Rectal smooth muscle tissue (tissue), 1 donor: ENCODE results near the gene ZNF274.

Experiments used
- H3K27ac ChIP-seq: one replicate; pipeline ENCODE4 v1.7.0; 2013; ENCODE audit warnings: low read depth, low read length, inconsistent platforms
- H3K27me3 ChIP-seq: one replicate; pipeline ENCODE4 v1.7.0; 2013; ENCODE audit warnings: low read length; ENCODE audit not compliant: control insufficient read depth, insufficient read depth
- H3K36me3 ChIP-seq: one replicate; pipeline ENCODE4 v1.7.0; 2013; ENCODE audit warnings: low read length; ENCODE audit not compliant: control insufficient read depth, insufficient read depth
- H3K4me1 ChIP-seq: one replicate; pipeline ENCODE4 v1.7.0; 2013; ENCODE audit warnings: low read length; ENCODE audit not compliant: control insufficient read depth, insufficient read depth
- H3K4me3 ChIP-seq: one replicate; pipeline ENCODE4 v1.7.0; 2013; ENCODE audit warnings: low read length
- H3K9ac ChIP-seq: one replicate; pipeline ENCODE4 v1.7.0; 2013; ENCODE audit warnings: low read length

Gene ZNF274

DNA sequence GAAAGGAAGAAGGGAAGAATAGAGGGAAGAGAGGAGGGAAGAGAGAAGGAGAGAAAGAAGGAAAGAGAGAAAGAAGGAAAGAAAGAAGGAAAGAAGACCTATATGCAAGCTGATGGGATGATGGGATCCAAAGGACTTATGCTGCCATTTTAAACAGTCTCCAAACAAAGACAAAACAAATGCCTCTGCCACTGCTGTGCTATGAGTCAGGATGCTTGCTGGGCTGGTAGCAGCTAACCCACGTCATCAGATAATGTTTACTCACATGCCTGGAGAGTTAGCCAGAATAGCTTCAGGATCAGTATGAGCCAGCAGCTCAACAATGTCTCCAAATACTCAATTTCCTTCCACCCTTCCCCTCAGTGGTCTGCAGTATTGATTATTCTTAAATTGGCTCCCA, 12.0 kb upstream of the ZNF274 start:
- Histone ChIP-seq H3K4me3 (no peak overlapping the region), H3K27me3 (no peaks in the 10 kb centered on the region), H3K9ac (no peak overlapping the region), H3K27ac (no peak overlapping the region), H3K4me1 (no peaks in the 10 kb centered on the region), H3K36me3 (no peaks in the 10 kb centered on the region)

DNA sequence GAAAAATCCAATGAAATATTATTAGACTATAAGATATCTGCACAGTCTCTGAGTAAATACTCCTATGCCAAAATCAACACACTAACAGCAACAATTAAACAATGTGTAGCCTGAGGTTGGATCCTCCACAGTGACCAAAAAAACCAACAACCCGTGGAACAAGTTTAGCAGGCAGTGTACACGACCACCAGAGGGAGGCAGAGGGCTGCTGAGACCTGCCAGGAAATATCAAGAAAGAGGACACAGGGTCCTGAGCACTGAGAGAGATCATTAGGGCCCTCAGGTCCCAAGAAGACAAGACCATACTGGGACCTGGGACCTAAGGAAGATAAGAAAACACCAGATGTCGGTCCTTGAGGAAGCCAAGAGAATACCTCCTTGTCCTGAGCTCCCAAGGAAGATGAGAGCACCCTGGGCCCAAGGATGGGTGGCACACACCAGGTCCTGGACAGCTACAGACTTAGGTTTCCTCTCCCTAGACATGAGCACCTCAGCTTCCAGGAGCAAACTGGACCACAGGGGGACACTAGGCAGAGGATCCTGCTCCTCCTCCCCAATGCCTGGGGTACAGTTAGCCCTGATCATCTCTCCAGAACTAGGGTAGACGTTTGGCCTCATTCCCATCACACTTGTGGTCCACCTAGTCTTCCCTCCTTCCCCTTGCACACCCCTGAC, 822 bp upstream of the ZNF274 start:
- Histone ChIP-seq H3K9ac (no peak overlapping the region), H3K27ac (peak overlapping the region; percentile 98), H3K27me3 (no peaks in the 10 kb centered on the region), H3K36me3 (peaks cover 21% of the 10 kb centered on the region), H3K4me3 (peak overlapping the region; percentile 69), H3K4me1 (no peaks in the 10 kb centered on the region)

DNA sequence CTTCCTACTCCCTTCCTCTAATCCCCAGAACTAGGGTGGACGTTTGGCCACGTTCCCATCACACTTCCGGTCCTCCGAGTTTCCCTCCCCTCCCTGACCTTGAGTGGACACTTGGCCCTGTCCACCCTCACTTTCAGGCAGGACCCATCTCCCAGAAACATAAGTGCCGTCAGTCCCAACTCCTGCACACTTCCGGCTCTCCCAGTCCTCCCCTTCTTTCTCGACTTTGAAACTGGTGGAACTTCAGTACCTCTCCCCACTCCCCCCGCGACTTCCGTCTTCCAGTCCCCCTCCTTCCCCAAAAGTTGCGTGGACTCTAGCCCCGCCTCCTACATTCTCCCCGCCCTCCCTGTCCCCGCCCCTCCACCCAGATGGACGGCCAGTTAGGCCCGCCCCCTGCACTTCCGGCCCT, 278 bp upstream of the ZNF274 start:
- Histone ChIP-seq H3K9ac (no peak overlapping the region), H3K27me3 (no peaks in the 10 kb centered on the region), H3K36me3 (peaks cover 25% of the 10 kb centered on the region), H3K4me3 (peak overlapping the region; percentile 72), H3K27ac (peak overlapping the region; percentile 98), H3K4me1 (no peaks in the 10 kb centered on the region)

DNA sequence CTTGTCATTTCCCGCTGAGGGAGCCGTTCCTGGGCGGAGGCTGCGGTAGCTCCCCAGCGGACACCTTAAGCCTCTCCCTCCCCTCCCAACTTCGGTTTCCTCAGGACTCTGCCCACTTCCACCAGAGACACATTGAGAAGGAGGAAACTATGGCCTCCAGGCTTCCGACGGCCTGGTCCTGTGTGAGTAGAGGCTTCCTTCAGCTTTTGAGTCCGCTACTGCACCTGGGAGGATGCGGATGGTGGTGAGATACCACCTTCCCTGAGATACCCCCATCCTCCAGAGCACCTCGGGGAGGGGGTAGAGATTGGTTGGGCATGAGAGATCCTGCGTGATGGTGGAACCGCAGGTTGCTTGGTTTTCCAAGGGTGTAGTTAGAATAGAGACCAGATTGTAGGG, 955 bp downstream of the ZNF274 start:
- Histone ChIP-seq H3K9ac (peak overlapping the region; percentile 50), H3K36me3 (peaks cover 26% of the 10 kb centered on the region), H3K27me3 (no peaks in the 10 kb centered on the region), H3K27ac (peak overlapping the region; percentile 98), H3K4me3 (peak overlapping the region; percentile 72), H3K4me1 (no peaks in the 10 kb centered on the region)

DNA sequence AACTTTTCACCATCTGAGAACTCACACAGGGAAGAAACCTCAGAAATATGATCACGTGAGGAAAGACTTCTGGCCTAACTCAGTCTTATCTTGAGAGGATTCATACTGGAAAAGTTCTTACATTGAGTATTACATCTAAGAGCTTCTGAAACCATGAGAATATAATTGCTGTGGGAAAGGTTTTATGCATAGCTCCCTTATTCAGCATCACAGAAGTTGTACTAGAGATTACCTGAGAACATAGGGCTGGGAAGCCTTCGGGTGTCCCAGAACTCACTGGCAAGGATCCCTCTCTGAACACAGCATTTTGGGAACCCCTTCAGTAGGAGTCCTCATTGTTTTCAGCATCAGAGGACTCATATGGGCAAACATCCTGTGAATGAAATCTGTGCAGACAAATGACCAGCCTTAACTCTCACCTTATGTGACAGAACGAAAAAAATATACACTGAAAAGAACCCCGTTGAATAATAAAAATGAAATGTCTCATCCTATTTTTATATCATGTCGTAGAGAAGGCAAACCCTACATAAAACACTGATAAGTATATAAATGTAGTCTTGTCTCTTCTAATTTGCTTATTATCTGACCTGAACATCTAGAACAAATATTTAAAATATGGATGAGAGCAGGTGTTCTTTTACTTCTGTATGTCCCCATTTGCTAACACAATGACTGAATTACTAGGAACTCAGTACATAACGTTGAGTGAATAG, 14.2 kb downstream of the ZNF274 start:
- H3K4me3 ChIP-seq, result no peak overlapping the region
- no peaks in the 10 kb centered on the region for H3K4me1 ChIP-seq
- no peaks in the 10 kb centered on the region for H3K27me3 ChIP-seq
- peaks cover 63% of the 10 kb centered on the region for H3K36me3 ChIP-seq
- H3K9ac ChIP-seq, result no peak overlapping the region
- H3K27ac ChIP-seq, result no peak overlapping the region

DNA sequence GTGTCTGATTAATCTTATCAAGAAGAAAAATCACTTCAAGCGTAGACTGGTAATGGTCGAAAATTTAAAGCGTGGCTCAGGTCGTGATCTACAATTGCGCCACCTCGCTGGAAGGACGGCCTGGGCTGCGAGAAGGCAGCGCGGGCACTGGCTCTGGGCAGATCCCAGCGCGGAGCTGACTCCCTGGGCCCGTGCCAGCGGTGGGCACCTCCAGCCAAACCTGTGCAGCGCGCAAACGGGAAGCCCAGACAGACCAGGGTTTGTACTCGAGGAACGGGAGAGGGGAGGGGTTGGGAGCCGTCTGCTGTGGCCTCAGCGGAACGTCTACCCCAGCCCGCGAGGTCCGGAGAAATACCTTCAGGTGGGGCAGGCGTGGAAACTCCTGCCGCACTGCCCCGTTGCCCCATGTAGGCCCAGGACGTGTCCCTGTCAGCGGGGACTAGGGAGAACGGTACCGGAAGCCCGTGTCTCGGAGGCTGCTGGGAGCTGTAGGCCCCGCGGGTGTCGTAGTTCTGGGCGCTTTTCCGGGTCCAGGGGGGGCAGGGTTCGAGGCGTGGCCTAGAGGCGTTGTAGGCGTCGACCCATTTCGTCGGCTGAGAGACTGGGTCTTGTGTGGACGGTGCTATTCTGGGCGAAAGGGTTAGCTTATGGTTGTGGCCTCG, 21.1 kb downstream of the ZNF274 start:
- no peak overlapping the region for H3K27ac ChIP-seq
- H3K4me1 ChIP-seq, result no peaks in the 10 kb centered on the region
- H3K36me3 ChIP-seq, result peaks cover 60% of the 10 kb centered on the region
- no peaks in the 10 kb centered on the region for H3K27me3 ChIP-seq
- no peak overlapping the region for H3K4me3 ChIP-seq
- no peak overlapping the region for H3K9ac ChIP-seq

DNA sequence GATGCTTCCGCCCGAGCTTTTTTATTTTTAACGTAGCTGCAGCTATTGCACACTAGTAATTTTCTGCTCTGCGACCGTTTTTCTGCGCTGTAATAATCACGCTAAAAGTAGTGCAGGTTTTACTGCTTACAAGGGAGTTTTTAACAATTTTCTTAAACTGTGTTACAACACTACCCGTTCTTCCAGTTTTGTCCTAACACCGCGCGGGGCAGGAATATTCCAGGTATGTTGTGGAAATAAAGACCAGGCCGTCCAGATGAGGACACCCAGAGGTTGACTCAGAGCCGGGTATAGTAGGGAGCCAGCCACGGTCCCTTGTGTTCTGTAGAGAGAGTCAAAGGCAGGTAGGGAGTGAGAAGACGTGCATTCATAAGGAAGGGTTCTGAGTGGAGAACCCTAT, 21.7 kb downstream of the ZNF274 start:
- no peak overlapping the region for H3K4me3 ChIP-seq
- peaks cover 64% of the 10 kb centered on the region for H3K36me3 ChIP-seq
- no peaks in the 10 kb centered on the region for H3K27me3 ChIP-seq

DNA sequence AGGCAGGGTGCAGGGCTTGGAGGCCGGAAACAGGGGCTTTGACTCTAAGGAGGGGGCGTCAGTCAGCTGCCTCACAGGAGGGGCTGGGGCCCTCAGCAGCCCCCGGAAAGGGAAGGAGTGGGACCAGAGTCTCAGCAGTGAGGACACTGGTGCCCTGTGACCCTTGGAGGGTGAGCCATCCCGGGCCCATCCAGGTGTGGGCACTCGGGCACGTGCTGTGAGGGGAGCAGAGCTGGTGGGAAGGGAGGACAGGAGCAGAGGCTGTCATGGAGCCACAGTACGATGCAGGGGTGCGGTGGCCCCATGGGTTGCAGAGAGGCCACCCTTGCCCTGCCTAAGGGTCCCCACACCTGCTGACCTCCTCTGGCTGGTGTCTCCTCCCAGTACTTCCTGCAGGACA, 26.7 kb downstream of the ZNF274 start:
- peaks cover 73% of the 10 kb centered on the region for H3K36me3 ChIP-seq
- no peak overlapping the region for H3K27ac ChIP-seq
- H3K4me3 ChIP-seq, result peak overlapping the region; percentile 10
- no peak overlapping the region for H3K9ac ChIP-seq
- no peaks in the 10 kb centered on the region for H3K4me1 ChIP-seq
- no peaks in the 10 kb centered on the region for H3K27me3 ChIP-seq

More for the DNA sequence above, 21.7 kb downstream of the ZNF274 start:
- Histone ChIP-seq H3K9ac (no peak overlapping the region), H3K4me1 (no peaks in the 10 kb centered on the region), H3K27ac (no peak overlapping the region)

DNA sequence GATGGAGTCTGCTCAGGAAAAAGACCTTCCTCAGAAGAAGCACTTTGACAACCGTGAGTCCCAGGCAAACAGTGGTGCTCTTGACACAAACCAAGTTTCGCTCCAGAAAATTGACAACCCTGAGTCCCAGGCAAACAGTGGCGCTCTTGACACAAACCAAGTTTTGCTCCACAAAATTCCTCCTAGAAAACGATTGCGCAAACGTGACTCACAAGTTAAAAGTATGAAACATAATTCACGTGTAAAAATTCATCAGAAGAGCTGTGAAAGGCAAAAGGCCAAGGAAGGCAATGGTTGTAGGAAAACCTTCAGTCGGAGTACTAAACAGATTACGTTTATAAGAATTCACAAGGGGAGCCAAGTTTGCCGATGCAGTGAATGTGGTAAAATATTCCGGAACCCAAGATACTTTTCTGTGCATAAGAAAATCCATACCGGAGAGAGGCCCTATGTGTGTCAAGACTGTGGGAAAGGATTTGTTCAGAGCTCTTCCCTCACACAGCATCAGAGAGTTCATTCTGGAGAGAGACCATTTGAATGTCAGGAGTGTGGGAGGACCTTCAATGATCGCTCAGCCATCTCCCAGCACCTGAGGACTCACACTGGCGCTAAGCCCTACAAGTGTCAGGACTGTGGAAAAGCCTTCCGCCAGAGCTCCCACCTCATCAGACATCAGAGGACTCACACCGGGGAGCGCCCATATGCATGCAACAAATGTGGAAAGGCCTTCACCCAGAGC, 29.6 kb downstream of the ZNF274 start:
- Histone ChIP-seq H3K9ac (no peak overlapping the region), H3K4me3 (no peak overlapping the region), H3K27ac (no peak overlapping the region), H3K27me3 (no peaks in the 10 kb centered on the region), H3K4me1 (no peaks in the 10 kb centered on the region), H3K36me3 (peaks cover 55% of the 10 kb centered on the region)

DNA sequence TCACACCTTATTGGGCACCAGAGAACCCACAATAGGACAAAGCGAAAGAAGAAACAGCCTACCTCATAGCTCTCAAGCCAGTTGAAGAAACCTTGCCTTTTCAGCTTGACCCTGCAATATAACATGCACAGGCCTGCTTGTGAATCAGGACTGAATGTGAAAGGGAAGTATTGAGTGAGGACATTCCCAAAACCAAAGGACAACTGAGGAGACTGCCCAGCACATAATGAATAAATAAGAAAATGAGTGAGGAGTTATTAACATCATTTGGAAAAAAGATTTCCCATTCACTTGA, 30.2 kb downstream of the ZNF274 start:
- no peak overlapping the region for H3K9ac ChIP-seq
- no peaks in the 10 kb centered on the region for H3K27me3 ChIP-seq
- H3K4me3 ChIP-seq, result no peak overlapping the region
- no peak overlapping the region for H3K27ac ChIP-seq
- H3K36me3 ChIP-seq, result peaks cover 50% of the 10 kb centered on the region
- H3K4me1 ChIP-seq, result no peaks in the 10 kb centered on the region

DNA sequence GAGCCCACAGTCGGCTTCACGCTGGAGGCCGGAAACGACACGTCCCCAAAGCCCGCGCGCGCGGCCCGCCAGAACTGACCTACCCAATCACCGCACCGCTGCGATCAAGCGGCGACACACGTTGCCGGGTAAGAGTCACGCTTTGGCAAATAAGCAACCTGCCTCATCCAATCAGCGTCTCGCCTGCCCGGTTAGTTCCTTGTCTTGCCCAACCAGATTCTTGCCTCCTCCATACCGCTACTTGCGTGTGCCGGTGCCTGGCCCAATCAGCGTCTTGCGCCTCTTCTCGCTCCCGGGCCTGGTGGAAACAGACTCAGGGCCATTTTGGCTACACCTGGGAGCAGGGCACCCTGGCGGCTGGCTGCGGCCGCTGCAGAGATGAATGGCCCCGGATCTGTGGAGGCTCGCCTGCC, 34.2 kb downstream of the ZNF274 start:
- H3K36me3 ChIP-seq, result peaks cover 11% of the 10 kb centered on the region
- H3K27me3 ChIP-seq, result no peaks in the 10 kb centered on the region
- no peak overlapping the region for H3K9ac ChIP-seq
- H3K27ac ChIP-seq, result no peak overlapping the region
- no peaks in the 10 kb centered on the region for H3K4me1 ChIP-seq
- H3K4me3 ChIP-seq, result no peak overlapping the region

DNA sequence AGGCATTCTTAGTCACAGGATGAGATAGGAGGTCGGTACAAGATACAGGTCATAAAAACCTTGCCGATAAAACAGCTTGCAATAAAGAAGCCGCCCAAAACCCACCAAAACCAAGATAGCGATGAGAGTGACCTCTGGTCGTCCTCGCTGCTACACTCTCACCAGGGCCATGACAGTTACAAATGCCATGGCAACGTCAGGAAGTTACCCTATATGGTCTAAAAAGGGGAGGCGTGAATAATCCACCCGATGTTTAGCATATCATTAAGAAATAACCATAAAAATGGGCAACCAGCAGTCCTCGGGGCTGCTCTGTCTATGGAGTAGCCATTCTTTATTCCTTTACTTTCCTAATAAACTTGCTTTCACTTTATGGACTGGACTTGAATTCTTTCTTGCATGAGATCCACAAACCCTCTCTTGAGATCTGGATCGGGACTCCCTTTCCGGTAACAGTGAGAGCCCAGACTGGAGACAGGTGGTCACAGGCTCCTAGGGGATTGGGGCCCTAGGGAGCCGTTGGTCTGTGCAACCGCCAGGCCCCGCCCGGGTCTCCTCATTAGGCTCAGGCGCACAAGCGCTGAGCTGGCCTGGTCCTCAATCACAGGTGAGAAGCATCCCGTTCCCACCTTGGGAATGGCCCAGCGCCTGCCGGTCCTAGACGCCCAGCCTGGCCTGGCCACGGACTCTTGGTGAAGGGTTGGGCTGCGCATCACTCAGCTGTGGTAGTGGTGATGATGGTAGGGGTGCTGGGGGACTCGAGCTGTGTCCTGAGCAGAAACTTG, 34.9 kb downstream of the ZNF274 start:
- no peak overlapping the region for H3K9ac ChIP-seq

More for the DNA sequence above, 34.9 kb downstream of the ZNF274 start:
- H3K36me3 ChIP-seq, result peaks cover 3% of the 10 kb centered on the region
- no peak overlapping the region for H3K27ac ChIP-seq
- no peak overlapping the region for H3K4me3 ChIP-seq
- H3K27me3 ChIP-seq, result no peaks in the 10 kb centered on the region
- H3K4me1 ChIP-seq, result no peaks in the 10 kb centered on the region
